Smooth muscle cell (in vitro differentiated cells): ENCODE data around the gene IGSF21. TPM values are rescaled to one million over a fixed set of nuclear protein-coding genes. Genes with fewer than 3 reads are reported as not detected.

Source experiments
- DNase-seq: peaks from one replicate; lab custom pipeline; 2025; ENCODE audit not compliant: unreplicated experiment; lab: John Stamatoyannopoulos, UW
- H2AFZ ChIP-seq: fragments of 200-600 bp; sonication (generic); 2 replicates; pipeline ENCODE4 v1.6.0; 2016; ENCODE audit warnings: antibody characterized with exemption, low read depth, mild to moderate bottlenecking
- H3F3A ChIP-seq: fragments of 200-600 bp; sonication (generic); 2 replicates; pipeline ENCODE4 v1.6.0; 2017; ENCODE audit warnings: antibody characterized with exemption, low read depth
- H3K27ac ChIP-seq: fragments of 200-600 bp; sonication (generic); 2 replicates; pipeline ENCODE4 v1.5.1; 2016; ENCODE audit warnings: low read depth, mild to moderate bottlenecking
- H3K27me3 ChIP-seq: fragments of 200-600 bp; sonication (generic); 2 replicates; pipeline ENCODE4 v1.6.1; 2016; ENCODE audit warnings: low read depth, mild to moderate bottlenecking
- H3K36me3 ChIP-seq: fragments of 200-600 bp; sonication (generic); 2 replicates; pipeline ENCODE4 v1.5.1; 2016; ENCODE audit warnings: low read depth
- H3K4me1 ChIP-seq: fragments of 200-600 bp; sonication (generic); 2 replicates; pipeline ENCODE4 v1.5.1; 2016; ENCODE audit warnings: low read depth
- H3K4me2 ChIP-seq: fragments of 200-600 bp; sonication (generic); 2 replicates; pipeline ENCODE4 v1.6.0; 2016; ENCODE audit warnings: mild to moderate bottlenecking
- H3K4me3 ChIP-seq: fragments of 200-600 bp; sonication (generic); 2 replicates; pipeline ENCODE4 v1.5.1; 2016; ENCODE audit warnings: mild to moderate bottlenecking
- H3K79me2 ChIP-seq: fragments of 200-600 bp; sonication (generic); 2 replicates; pipeline ENCODE4 v1.6.0; 2016; ENCODE audit warnings: low read depth, mild to moderate bottlenecking
- H3K9ac ChIP-seq: fragments of 200-600 bp; sonication (generic); 2 replicates; pipeline ENCODE4 v1.6.0; 2016; ENCODE audit warnings: low read depth
- H3K9me3 ChIP-seq: fragments of 200-600 bp; sonication (generic); replicated peaks from 2 replicates; pipeline ENCODE4 v1.5.1; 2016; ENCODE audit warnings: low read depth
- H4K20me1 ChIP-seq: fragments of 200-600 bp; sonication (generic); 2 replicates; pipeline ENCODE4 v1.6.0; 2016; ENCODE audit warnings: low read depth
- WGBS: methylation state at CpG from one replicate; pipeline ENCODE4 v1.1.7; 2016; ENCODE audit warnings: low lambda C conversion rate; 5-methylcytosine and 5-hydroxymethylcytosine counted together
- polyA plus RNA-seq: library from polyadenylated mRNA; unstranded; fragments of >200 nt; fragmentation: Nextera tagmentation; extraction: Ambion mirVana; gene quantifications from 2 replicates; pipeline ENCODE4 v1.2.1, GENCODE V29; 2016
- total RNA-seq: library from RNA; depleted of rRNA; stranded (reverse); fragments of >200 nt; gene quantifications from 2 replicates; pipeline ENCODE4 v1.2.3, GENCODE V29; 2014
- TF ChIP-seq, protein P1 (sequence below): fragments of 200-600 bp; sonication (generic); IDR thresholded peaks from 2 replicates; pipeline ENCODE4 v1.5.1; 2017; ENCODE audit warnings: borderline replicate concordance, mild to moderate bottlenecking, antibody characterized with exemption; ENCODE audit not compliant: insufficient read depth, poor library complexity, severe bottlenecking

Gene IGSF21
- total and polyA plus RNA-seq, 2 experiments from 2014 or later, result not detected

DNA sequence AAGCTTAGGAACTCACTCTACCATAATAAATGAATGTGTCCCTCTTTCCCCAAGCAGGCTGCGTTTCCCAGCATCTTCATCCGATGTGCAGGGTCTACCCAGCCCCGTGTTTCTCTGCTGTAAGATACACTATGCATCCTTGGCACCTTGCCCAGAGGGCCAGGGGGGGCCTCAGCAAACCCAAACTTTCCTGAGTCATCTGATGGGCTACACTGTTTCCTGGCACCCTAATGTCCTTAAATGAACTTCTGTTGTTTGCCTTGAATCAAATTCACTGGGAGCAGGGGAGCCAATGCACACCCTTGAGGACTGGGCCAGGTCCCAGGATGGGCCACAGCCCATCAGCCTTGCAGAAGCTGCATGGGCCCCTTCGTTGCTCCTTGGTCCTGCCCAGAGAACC is 145.5 kb downstream of the IGSF21 start:
- no peaks in the 10 kb centered on the region for H3K9me3 ChIP-seq
- no peaks in the 10 kb centered on the region for H4K20me1 ChIP-seq
- H3F3A ChIP-seq, result no peaks in the 10 kb centered on the region
- H3K4me3 ChIP-seq, result no peak overlapping the region
- 85% methylated on average over 4 of the region's 4 CpGs for WGBS
- no peak overlapping the region for H3K9ac ChIP-seq
- H3K27ac ChIP-seq, result no peak overlapping the region
- DNase-seq, result no peak
- no peaks in the 10 kb centered on the region for H3K79me2 ChIP-seq
- TF ChIP-seq, protein P1, sequence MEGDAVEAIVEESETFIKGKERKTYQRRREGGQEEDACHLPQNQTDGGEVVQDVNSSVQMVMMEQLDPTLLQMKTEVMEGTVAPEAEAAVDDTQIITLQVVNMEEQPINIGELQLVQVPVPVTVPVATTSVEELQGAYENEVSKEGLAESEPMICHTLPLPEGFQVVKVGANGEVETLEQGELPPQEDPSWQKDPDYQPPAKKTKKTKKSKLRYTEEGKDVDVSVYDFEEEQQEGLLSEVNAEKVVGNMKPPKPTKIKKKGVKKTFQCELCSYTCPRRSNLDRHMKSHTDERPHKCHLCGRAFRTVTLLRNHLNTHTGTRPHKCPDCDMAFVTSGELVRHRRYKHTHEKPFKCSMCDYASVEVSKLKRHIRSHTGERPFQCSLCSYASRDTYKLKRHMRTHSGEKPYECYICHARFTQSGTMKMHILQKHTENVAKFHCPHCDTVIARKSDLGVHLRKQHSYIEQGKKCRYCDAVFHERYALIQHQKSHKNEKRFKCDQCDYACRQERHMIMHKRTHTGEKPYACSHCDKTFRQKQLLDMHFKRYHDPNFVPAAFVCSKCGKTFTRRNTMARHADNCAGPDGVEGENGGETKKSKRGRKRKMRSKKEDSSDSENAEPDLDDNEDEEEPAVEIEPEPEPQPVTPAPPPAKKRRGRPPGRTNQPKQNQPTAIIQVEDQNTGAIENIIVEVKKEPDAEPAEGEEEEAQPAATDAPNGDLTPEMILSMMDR, result no peak
- H3K4me1 ChIP-seq, result peaks cover 3% of the 10 kb centered on the region
- no peak overlapping the region for H3K4me2 ChIP-seq
- H3K36me3 ChIP-seq, result no peaks in the 10 kb centered on the region
- peaks cover 5% of the 10 kb centered on the region for H3K27me3 ChIP-seq
- H2AFZ ChIP-seq, result no peak overlapping the region

GRCh38 chr1:18256282-18257235 is 149.0 kb downstream of the IGSF21 start:
- TF ChIP-seq, protein P1, result no peak
- no peak overlapping the region for H3K9ac ChIP-seq
- H4K20me1 ChIP-seq, result no peaks in the 10 kb centered on the region
- no peaks in the 10 kb centered on the region for H3F3A ChIP-seq
- H3K36me3 ChIP-seq, result no peaks in the 10 kb centered on the region
- H3K79me2 ChIP-seq, result no peaks in the 10 kb centered on the region
- H3K4me1 ChIP-seq, result peaks cover 3% of the 10 kb centered on the region
- no peak overlapping the region for H3K4me2 ChIP-seq
- H3K27me3 ChIP-seq, result peaks cover under 1% of the 10 kb centered on the region
- no peak overlapping the region for H3K27ac ChIP-seq
- H2AFZ ChIP-seq, result no peak overlapping the region
- peak; percentile 24 for DNase-seq
- WGBS, result 42% methylated on average over 18 of the region's 18 CpGs
- H3K9me3 ChIP-seq, result no peaks in the 10 kb centered on the region
- H3K4me3 ChIP-seq, result no peak overlapping the region

DNA sequence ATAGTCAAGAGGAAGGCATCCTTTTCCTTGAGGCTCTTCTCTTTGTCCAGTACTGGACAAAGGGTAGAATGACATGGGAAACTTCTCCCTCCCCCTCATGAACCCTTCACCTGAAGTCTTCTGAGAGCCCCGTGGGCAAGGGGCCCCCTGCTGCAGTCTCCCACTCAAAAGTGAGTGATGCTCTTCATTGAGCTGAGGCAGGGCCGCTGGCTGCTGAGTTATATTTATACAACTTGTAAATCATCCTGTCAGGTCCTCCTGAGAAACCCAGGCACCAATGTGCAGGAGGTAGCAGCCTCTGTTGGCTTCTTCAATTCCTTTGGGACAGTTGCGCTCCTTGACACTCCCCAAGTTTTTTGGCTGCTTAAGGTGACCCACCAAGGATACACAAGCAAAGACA is 150.2 kb downstream of the IGSF21 start:
- no peak for DNase-seq
- Histone ChIP-seq H3K27ac (no peak overlapping the region), H3K36me3 (no peaks in the 10 kb centered on the region), H3K4me1 (peaks cover 3% of the 10 kb centered on the region), H3K4me2 (no peak overlapping the region), H2AFZ (no peak overlapping the region), H3K27me3 (peaks cover 7% of the 10 kb centered on the region), H3F3A (no peaks in the 10 kb centered on the region), H3K79me2 (no peaks in the 10 kb centered on the region), H3K9me3 (no peaks in the 10 kb centered on the region), H4K20me1 (no peaks in the 10 kb centered on the region), H3K9ac (no peak overlapping the region), H3K4me3 (no peak overlapping the region)
- 83% methylated on average over 3 of the region's 3 CpGs for WGBS
- TF ChIP-seq, protein P1, result no peak
